HG03558 (cell line): ENCODE measurements around the gene RASSF8.

ENCODE experiments used
- ATAC-seq: cut with Tn5 transposase; IDR thresholded peaks from one replicate; pipeline ENCODE4 v1.9.1; 2021; ENCODE audit warnings: moderate number of reproducible peaks; ENCODE audit not compliant: unreplicated experiment; ENCODE audit errors: extremely low read depth

RASSF8 gene

DNA sequence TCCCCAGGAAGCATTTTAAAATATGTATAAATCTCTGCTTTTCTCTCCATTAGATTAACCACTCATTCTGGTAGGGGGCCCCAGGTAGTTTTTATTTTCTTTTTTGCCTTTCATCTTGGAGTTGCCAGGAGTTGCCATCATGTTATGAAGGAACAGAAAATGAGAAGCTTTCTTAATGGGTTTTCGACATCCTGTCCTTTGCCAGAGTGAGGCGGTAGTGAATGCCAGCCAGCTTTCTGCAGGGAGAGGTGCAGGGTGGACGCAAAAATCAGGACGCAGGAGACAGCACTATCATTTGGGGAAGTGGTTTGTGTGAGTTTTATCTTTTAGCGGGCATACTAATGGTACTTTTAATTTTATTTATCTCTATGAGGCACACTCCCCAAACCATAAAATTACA is 1.7 kb downstream of the RASSF8 start:
- ATAC-seq = no peak

DNA sequence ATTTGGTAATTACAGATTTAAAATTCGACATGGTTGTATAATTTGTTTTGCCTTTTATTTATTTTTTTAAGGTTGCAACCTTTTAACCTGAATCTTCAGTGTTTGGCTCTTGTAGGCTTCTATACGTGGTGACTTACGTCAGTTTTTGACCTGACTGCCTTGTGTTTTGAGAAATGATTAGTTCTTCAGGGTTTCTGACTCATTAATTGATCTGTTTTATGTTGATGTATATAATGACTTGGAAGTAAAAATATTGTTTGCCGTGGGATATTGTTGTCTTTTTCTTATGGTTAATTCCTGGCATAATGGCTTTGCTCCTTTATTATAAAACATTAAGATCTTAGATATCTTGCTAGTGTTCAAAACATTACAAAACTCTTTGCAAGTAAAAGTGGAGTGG is 2.5 kb downstream of the RASSF8 start:
- ATAC-seq = no peak

DNA sequence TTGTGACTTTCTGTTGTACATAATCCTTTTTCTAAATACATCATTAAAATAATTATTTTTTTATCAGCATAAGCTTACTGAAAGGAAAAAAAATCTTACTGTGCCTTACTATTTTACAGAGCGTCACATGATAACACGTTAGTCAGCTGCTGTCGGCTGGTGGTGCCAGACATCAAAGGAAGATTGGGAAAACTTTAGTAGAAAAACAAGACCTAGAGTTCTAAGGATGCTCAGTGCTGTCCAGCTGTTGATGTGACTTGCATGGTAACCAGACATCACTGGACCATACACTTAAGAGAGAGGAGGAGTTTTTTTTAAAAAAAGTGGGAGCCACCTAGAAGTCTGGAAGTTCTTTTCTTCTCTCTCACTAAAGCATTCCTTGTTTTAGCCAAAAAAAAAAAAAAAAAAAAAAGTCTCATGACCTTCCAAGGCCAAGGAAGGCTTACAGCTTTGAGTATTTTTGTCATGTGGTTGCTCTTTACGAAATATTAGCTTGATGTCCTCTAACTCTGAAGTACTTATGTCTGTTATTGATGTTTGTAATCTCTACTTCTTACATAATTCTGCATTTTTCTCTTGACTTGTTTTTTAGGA is 4.5 kb downstream of the RASSF8 start:
- no peak for ATAC-seq

DNA sequence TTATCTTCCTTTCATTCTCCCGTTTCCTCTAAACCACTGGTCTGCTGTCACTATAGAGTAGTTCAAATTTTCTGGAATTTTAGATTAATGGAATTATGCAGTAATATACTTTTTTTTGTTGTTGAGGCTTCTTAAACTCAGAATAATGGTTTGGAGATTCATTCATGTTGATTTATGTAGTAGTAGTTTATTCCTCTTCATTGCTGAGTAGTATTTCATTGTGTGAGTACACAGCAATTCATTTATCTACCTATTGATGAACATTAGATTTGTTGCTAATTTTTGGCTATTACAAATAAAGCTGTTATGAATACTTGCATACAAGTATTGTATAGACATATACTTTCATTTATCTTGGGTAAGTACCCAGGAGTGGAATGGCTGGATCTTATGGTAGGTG is 7.2 kb downstream of the RASSF8 start:
- no peak for ATAC-seq

DNA sequence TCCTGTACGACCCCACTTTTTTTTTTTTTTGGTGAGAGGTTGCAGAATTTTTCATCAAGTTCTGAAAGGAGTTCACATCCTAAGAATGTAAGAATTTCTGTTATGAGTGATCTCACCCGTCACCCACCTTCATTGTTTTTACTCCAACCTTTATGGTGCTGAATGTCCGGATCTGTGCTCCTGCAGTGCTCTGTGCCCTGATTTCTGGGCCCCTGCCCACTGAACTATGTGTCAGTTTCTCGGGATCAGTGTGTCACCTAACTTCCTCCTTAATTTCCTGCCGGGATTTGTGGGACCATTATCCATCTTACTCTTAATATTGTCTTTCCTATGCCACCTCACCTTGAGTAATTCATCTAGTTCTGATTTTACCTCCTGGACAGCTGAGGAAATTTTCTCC is 11.6 kb downstream of the RASSF8 start:
- ATAC-seq = no peak

DNA sequence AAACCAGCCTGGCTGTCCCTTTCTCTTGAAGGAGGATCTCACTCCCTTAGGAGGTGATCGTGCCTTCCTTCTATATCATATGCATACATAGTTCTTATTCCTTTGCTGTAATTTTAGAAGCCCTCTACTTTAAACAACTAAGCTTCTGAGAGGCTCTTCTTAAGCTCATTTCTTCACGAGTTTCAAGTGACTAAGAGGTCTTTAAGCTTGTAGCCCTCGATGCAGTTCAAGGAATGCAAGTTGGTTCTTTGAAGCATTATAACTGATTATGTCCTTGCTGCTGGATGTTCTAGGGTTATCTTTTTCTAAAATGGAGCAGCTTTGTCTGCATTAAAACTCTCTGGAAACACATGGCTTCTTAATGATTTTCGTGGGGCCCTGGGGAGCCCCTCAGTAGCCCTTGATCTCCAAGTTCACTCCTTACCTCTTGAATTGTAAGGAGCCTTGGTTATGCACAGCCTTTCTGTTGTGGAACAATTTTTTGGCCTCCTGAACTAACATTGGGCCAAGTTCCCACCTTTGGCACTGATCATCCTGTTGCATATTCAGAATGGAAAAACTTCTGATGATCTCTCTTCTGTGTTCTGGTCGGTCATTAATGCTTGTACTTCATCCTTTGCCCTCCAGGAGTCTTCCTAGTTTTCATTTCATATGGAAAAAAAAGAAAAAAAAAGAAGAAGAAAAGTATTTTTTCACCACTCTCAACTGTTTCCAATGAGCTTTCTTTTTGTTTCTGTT is 12.6 kb downstream of the RASSF8 start:
- ATAC-seq = no peak

DNA sequence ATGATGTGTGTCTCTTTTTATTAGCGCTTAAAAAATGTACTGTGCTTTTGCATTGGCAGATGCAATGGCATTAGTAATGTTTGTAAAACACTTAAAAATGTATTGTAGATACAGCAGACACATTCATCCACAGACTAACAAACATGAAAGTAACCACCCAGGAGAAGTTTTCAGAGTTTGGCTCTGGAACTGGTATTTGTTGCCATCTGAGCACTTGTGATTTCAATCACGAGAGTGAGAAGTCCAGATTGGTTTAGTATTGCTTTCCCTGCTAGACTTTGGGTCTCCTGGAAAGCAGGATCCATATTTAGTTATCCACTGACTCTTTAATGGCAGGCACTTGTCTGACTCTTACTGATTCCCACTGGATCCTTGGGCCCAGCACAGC is 13.2 kb downstream of the RASSF8 start:
- ATAC-seq = no peak

DNA sequence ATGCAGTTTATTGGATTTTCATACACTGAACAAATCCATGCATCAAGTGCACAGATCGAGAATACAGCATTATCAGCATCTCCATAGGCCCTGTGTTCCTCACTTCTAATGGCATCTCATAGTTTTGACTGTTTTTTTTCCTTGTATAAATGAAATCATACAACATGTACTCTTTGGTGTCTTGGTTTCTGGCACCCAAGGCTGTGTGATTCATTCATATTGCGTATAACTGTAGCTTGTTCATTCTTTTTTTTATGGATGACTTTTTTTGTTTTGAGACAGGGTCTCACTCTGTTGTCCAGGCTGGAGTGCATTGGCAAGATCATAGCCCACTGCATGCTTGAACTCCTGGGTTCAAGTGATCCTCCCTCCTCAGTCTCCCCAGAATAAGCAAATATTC is 14.3 kb downstream of the RASSF8 start:
- ATAC-seq = no peak

DNA sequence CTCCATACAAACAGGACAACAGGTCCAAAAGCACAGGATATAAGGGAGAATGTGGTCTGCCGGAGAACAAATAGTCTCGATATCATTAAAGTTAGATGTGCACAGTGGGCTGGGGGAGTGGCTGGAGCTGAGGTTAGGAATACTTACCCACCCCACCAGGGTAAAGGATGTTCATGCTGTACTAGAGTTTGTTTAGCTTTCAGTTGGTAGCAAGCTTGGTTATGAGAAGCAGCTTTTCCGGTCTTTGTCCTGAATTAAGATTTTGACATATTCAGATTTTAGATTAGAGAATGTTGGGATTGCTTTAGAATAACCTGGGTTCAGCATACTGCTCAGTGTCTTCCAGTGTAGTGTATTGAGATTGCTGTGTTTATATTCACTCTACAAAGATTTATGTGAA is 16.7 kb downstream of the RASSF8 start:
- no peak for ATAC-seq

DNA sequence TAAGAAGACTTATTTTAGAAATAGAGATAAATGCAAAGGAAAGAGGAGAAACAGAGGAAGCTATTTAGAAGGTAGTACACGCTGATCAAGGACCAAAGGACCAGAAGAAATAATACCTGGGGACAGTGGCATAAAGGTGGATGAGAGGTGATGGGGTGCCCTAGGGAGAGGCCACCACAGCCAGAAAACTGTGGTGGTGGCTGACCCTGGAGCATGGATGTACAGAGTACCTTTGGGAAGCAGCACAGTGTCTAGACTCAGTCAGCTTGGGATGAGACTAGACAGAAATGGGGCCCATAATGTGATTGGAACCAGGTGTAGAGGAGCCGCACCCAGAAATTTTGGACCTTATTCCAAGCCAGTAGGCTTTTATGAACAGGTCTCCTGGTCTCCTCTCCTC is 17.2 kb downstream of the RASSF8 start:
- no peak for ATAC-seq

DNA sequence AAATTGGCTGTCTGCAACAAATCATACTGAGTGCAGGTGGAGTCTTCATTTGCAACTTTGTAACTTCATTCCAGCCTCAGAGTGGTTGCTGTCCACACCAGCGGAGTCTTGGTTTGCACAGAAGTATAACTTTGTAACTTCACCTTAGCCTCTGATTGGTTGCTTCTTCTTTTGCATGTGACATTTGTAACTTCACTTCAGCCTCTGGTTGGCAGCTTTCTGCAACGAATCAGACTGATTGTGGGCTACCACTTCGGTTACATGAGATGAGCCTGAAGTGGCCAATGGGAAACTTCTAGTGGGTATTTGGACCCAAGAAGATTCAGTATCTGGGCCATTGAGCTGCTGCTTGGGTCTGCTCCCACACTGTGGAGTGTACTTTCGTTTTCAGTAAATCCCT is 17.8 kb downstream of the RASSF8 start:
- no peak for ATAC-seq

DNA sequence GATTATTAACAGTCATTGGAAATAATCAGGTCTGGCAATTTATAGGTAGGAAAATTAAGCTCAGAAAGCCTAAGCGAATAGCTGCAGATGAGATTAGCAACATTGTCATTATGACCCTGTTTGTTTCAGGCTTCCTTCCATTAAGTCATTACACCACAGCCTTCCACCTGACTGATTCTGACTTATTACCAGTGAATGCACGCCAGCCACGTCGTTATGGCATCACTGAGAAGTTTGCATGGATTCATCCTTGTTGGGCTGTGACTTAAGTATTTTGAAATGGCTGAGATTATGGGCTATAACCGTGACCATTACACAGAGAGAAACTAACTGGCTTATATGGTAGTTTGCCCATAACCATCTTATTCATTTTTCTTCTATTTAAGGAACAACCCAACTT is 18.6 kb downstream of the RASSF8 start:
- no peak for ATAC-seq

DNA sequence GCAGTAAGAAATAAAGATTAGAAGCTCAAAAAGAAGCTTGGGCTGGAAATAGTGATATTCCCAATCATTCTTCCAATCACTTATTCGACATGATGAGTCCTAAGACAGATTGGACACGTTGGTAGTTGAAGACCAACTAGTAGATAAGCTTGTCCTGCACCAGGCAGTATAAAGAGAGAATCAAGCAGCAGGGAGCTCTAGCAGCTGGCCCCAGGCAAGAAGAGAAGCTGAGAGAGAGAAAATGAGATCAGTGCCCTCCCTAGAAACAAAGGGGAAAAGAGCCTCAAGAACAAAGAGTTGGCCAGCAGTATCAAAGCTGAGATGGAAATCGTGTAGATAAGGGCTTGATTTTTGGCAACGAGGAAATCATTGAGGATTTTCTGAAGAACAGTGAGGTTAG is 20.6 kb downstream of the RASSF8 start:
- no peak for ATAC-seq

DNA sequence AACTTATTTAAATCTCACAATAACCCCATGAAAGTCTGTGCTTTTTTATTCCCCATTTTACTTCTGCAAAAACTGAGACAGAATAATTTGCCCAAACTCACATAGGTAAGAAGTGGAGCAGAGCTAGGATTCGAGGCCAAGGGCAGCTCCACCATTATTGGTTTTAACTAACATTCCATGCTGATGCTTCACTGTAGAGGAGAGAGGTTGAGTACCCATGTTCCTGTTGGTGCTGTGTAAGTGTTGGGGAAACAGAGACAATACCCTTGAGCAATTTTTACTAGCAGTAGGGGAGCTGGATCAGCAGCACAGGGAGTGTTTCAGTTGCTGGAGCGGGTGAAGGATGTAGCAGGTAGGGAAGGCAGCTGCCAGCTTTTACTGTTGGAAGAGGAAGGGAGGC is 21.1 kb downstream of the RASSF8 start:
- ATAC-seq = no peak

DNA sequence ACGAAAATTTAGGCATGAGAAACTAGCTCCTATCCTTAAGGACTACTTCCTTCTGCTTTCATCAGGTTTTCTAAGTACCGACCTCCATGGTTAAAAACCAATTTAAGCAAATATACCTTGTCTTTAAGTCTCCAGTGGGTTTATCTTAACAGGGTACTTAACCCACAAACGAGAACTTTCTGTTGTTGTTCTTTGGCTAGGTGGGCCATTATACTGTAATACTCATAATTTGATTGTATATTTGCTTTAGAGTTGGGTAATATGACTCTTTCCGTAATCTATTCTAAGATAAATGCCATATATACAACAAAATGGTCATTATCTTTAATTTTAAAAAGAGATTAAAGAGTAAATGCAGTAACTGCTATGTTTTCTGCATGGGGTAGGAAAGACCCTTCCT is 21.6 kb downstream of the RASSF8 start:
- no peak for ATAC-seq

DNA sequence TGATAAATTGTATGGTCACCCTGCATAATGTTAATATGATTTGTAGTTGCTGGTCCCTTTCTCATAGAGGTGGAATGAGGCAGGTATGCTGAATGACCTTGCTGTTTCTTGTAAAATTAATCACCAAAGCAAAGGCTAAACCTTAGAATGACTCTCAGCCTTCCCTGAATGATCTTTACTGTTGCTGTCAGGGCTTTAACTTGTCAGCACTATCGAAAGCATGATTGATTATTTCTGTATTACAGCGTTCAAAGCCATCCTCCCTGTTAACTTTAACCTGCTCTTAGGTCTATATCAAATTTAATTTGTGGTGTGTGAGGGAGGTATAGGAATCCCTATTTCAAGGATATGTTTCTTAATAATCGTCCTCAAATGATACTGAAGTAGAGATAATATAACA is 23.1 kb downstream of the RASSF8 start:
- no peak for ATAC-seq

DNA sequence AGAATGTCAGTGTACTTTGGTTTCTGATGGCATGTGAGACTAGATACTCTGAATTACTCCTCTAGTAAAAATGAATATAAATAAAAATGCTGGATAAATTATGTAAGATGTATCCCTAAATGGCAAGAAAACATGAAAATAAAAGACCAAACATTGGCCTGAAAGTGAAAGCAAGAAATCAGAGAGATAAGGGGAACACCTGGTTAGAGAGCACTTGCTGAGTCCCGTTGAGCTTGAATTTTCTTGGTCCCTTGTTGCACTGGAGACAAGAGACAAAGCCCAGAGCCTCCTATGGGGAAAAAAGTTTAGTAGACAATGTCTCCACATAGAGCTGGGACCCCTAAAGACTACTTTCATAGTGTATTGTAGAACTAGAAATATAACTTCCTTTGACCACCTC is 23.9 kb downstream of the RASSF8 start:
- no peak for ATAC-seq

DNA sequence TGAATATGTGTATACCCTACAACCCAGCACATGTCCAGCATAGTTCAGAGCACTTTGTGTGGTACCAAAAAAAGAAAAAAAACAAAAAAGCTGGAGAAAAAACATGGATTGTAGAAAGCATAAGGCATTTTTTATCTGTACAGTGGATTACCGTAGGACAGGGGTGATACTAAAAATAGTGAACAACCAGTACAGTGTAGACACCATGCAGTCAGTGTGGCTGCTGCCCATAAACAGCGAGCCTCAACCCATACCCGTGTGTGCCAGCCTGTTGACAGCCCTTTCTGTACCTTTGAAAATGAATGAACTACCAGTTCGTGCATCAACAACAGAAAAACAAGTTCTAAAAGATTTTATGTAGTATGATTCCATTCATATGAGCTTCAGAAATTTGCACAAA is 25.1 kb downstream of the RASSF8 start:
- ATAC-seq = no peak

DNA sequence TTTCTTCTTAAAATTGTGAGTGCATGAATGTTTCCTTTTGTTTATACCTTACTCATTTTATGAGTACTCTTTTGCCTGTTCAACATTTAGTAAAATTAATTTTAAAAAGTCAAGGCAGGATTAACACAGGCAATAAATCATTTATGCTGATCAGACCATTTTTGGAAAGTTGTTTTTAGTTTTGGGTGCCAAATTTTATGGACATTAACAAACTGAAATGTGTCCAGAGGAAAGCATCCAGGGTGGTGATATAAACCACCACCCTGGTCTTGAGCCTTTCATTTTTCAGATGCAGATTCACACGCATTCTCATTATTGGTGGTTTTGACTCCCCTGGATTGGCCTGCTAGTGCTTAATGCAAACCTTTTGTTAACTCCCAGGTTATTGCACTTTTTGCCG is 26.3 kb downstream of the RASSF8 start:
- ATAC-seq = no peak

DNA sequence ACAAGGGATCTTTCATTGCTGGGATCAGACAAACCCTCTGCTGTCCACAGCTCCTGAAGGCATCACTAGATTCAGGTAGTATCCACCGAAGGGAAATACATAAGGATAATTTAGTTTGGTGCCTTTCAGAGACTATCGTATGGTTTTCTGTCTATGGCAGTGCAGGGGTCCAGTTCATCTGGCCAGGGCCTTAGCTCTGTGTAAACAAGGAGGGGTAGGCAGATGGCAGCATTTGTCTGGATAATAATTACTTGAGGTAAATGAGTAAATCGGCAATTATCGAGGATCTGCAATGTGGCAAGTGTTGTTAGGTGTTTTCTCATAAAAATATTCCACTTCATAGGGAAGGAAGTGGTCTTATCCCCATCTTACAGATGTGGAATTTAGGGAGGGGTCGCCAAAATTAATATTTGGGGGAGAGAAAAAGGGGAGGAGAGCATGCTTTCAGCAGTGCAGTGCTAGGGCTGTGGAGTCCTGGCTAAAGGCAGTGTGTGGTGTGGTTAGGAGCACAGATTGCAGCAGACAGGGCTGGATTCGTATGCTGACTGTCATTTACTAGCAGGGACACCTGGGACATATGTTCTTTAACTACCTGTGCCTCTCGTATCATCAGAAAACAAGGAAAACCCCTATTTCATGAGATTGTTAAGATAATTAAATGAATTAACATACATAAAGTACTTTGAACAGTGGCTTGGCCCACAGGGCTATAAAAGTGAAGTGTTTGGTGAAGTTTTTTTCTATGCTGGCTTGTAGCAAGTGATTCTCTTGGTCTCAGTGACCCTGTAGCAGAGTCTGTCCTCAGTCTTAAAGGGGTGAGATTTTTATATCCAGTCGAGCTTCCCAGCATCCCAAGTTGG is 27.1 kb downstream of the RASSF8 start:
- no peak for ATAC-seq

DNA sequence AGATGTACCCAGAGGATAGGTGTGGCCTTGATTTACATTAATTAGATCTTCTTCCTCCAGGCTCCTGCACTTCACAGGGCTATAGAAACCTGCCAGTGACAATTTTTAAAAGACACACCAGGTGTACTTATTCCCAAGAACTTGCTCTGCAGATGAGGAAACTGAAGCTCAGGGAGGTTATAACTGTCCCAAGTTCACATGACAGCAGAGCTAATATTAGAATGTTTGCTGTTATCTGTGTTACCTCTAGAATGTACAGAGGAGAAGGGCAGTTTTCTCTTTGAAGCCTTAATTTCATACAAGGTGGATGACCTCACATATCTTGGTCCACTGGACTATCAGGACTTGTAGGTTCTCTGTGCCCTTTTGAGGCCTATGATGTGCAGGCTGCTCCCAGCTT is 27.7 kb downstream of the RASSF8 start:
- ATAC-seq = no peak

DNA sequence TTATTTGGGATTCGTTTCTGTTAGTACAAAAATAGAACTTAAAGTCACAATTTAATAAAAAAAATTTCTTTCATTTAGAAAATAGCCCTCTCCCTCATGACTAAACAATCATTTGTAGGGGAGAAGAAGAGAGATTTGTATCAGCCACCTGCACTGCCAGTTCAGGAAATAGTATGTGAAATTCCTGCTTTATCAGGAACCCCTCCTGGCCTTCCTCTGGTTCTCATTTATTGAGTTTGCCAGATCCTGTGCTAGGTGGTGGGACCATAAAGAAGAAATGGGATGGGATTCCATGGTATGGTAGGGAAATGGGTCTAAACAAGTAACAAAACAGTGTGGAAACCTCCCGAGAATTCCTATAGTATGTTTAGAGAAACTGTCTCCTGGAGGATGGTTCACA is 30.0 kb downstream of the RASSF8 start:
- no peak for ATAC-seq
